ENCODE data around the gene TANK.

DNA sequence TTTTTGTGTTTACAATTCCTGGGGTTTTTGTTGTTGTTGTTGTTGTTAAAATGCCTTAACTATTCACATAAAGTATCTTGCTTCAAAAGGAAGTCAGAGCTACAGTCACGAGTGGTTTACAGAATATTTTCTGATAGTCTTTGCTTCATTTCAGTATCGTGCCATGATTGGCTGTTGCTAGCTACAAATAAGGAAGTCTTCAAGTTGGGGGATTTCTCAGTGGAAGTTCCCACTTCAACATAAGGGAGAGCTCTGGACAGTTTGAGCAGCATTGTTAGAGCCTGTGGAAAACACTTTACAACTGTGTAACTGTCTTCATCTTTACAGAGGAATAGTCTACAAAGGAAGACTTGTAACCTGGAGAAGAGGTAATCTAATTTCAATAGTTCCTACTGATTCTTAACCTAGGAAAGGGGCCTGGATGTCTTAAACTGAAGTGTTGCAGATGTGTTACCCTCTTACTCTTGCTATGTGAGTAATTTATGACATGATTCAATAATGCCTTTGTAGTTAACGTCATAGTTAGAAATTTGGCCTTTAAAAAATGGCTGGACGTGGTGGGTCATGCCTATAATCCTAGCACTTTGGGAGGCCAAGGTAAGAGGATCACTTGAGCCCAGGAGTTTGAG, 23.4 kb upstream of the TANK start:
- TF ChIP-seq, protein P1, sequence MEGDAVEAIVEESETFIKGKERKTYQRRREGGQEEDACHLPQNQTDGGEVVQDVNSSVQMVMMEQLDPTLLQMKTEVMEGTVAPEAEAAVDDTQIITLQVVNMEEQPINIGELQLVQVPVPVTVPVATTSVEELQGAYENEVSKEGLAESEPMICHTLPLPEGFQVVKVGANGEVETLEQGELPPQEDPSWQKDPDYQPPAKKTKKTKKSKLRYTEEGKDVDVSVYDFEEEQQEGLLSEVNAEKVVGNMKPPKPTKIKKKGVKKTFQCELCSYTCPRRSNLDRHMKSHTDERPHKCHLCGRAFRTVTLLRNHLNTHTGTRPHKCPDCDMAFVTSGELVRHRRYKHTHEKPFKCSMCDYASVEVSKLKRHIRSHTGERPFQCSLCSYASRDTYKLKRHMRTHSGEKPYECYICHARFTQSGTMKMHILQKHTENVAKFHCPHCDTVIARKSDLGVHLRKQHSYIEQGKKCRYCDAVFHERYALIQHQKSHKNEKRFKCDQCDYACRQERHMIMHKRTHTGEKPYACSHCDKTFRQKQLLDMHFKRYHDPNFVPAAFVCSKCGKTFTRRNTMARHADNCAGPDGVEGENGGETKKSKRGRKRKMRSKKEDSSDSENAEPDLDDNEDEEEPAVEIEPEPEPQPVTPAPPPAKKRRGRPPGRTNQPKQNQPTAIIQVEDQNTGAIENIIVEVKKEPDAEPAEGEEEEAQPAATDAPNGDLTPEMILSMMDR (IDR thresholded peaks at IDR 0.05): no peak
- peak in 2 of 4 donors; percentile 23 to 63 for TF ChIP-seq POLR2A (IDR thresholded peaks at IDR 0.05)

Data from esophagus squamous epithelium (tissue), 4 donors.